Measurements from ENCODE around the gene GDF7. TPM values are rescaled to one million over a fixed set of nuclear protein-coding genes. Genes with fewer than 3 reads are reported as not detected.

GDF7 gene
- total RNA-seq, result 11.0 TPM

GRCh38 chr2:20666304-20667150, at the start of gene GDF7:
Gene GDF7, plus strand, starts transcription at chr2:20667144. Its CDS starts 96 bp downstream, at chr2:20667240.
- DNase-seq (ENCODE audit: low spot score), result peak; percentile 84

- peak; percentile 98 for DNase-seq (ENCODE audit: low spot score)
These were observed 49.0 kb upstream of the GDF7 start for GRCh38 chr2:20617892-20618467.

GRCh38 chr2:20618468-20618885, 48.5 kb upstream of the GDF7 start:
- DNase-seq (ENCODE audit: low spot score), result no peak

- DNase-seq (ENCODE audit: low spot score), result no peak
These were observed 47.9 kb upstream of the GDF7 start for GRCh38 chr2:20618886-20619521.

- DNase-seq (ENCODE audit: low spot score), result no peak
These were observed 47.3 kb upstream of the GDF7 start for GRCh38 chr2:20619624-20620024.

- no peak for DNase-seq (ENCODE audit: low spot score)
These were observed 46.7 kb upstream of the GDF7 start for GRCh38 chr2:20620271-20620681.

- DNase-seq (ENCODE audit: low spot score), result no peak
These were observed 46.1 kb upstream of the GDF7 start for GRCh38 chr2:20620696-20621365.

- DNase-seq (ENCODE audit: low spot score), result no peak
These were observed 45.3 kb upstream of the GDF7 start for GRCh38 chr2:20621366-20622295.

- DNase-seq (ENCODE audit: low spot score), result no peak
These were observed 44.7 kb upstream of the GDF7 start for GRCh38 chr2:20622296-20622686.

- no peak for DNase-seq (ENCODE audit: low spot score)
These were observed 44.2 kb upstream of the GDF7 start for GRCh38 chr2:20622731-20623130.

- no peak for DNase-seq (ENCODE audit: low spot score)
These were observed 43.7 kb upstream of the GDF7 start for GRCh38 chr2:20623241-20623640.

GRCh38 chr2:20623741-20624155, 43.2 kb upstream of the GDF7 start:
- DNase-seq (ENCODE audit: low spot score), result no peak

- DNase-seq (ENCODE audit: low spot score), result no peak
These were observed 42.6 kb upstream of the GDF7 start for GRCh38 chr2:20624156-20624883.

GRCh38 chr2:20624884-20625485, 42.0 kb upstream of the GDF7 start:
- DNase-seq (ENCODE audit: low spot score), result no peak

GRCh38 chr2:20625491-20626391, 41.2 kb upstream of the GDF7 start:
- DNase-seq (ENCODE audit: low spot score), result no peak

GRCh38 chr2:20626392-20626697, 40.6 kb upstream of the GDF7 start:
- DNase-seq (ENCODE audit: low spot score), result no peak

- DNase-seq (ENCODE audit: low spot score), result no peak
These were observed 40.0 kb upstream of the GDF7 start for GRCh38 chr2:20626698-20627513.

- DNase-seq (ENCODE audit: low spot score), result no peak
These were observed 39.1 kb upstream of the GDF7 start for GRCh38 chr2:20627712-20628380.
